HFFc6 (cell line): ENCODE measurements around the gene SERPINB12. TPM values are rescaled to one million over a fixed set of nuclear protein-coding genes. Genes with fewer than 3 reads are reported as not detected.
A peak's percentile ranks its signal among the peaks of the same experiment; 100 is the strongest.

Experiments
- DNase-seq: peaks from one replicate; pipeline ENCODE4 v3.0.0-alpha.2; 2018
- H3K27ac Mint-ChIP-seq: 2 replicates; pipeline ENCODE4 v1.8.0; 2020; ENCODE audit warnings: mild to moderate bottlenecking, mixed read lengths
- H3K27me3 Mint-ChIP-seq: 2 replicates; pipeline ENCODE4 v1.8.0; 2021; ENCODE audit warnings: mild to moderate bottlenecking, moderate library complexity, mixed read lengths; ENCODE audit not compliant: insufficient read depth
- H3K36me3 Mint-ChIP-seq: 2 replicates; pipeline ENCODE4 v1.8.0; 2021; ENCODE audit warnings: low read depth, mixed read lengths
- H3K4me1 Mint-ChIP-seq: 2 replicates; pipeline ENCODE4 v1.8.0; 2020; ENCODE audit warnings: low read depth, mixed read lengths
- H3K4me3 Mint-ChIP-seq: 2 replicates; pipeline ENCODE4 v1.8.0; 2020; ENCODE audit warnings: mild to moderate bottlenecking, moderate library complexity, mixed read lengths
- H3K9me3 Mint-ChIP-seq: 2 replicates; pipeline ENCODE4 v1.8.0; 2020; ENCODE audit warnings: mild to moderate bottlenecking, mixed read lengths
- CTCF ChIP-seq: fragments of 200-600 bp; sonication (generic); IDR thresholded peaks from 2 replicates; pipeline ENCODE4 v1.5.0; 2021; ENCODE audit warnings: antibody characterized with exemption, mild to moderate bottlenecking
- total RNA-seq, 6 experiments: library from RNA; stranded (reverse); fragmentation: NEBNext Ultra II Directional; extraction: Animal tissue kit (Norgen Biotek cat#: 25700); gene quantifications; 2 replicates in 1 of 6; 3 replicates in 5 of 6; pipeline ENCODE4 v1.2.3, GENCODE V29; 2021

Gene SERPINB12
- total RNA-seq, 6 experiments from 2014 or later: not detected

- H3K27ac Mint-ChIP-seq: no peak overlapping the region
- peaks cover 30% of the 10 kb centered on the region for H3K4me1 Mint-ChIP-seq
- H3K9me3 Mint-ChIP-seq: no peaks in the 10 kb centered on the region
- no peak for TF ChIP-seq CTCF
- no peak for DNase-seq
- H3K4me3 Mint-ChIP-seq: peak overlapping the region; percentile 24; the same call in 1 of the 2 replicates
- no peaks in the 10 kb centered on the region for H3K36me3 Mint-ChIP-seq
- H3K27me3 Mint-ChIP-seq: peaks cover 5% of the 10 kb centered on the region
These were observed 33.6 kb upstream of the SERPINB12 start for GRCh38 chr18:63508596-63508995.

GRCh38 chr18:63511285-63511684 is 30.9 kb upstream of the SERPINB12 start:
- no peak overlapping the region for H3K27ac Mint-ChIP-seq
- peaks cover 6% of the 10 kb centered on the region for H3K27me3 Mint-ChIP-seq
- peak; percentile 83 for TF ChIP-seq CTCF
- peaks cover 22% of the 10 kb centered on the region for H3K4me1 Mint-ChIP-seq
- H3K36me3 Mint-ChIP-seq: no peaks in the 10 kb centered on the region
- DNase-seq: peak; percentile 61
- H3K9me3 Mint-ChIP-seq: no peaks in the 10 kb centered on the region
- H3K4me3 Mint-ChIP-seq: no peak overlapping the region

GRCh38 chr18:63514326-63514725 is 27.8 kb upstream of the SERPINB12 start:
- peaks cover 6% of the 10 kb centered on the region for H3K27me3 Mint-ChIP-seq
- peaks cover 14% of the 10 kb centered on the region for H3K4me1 Mint-ChIP-seq
- TF ChIP-seq CTCF: no peak
- no peak for DNase-seq
- no peak overlapping the region for H3K27ac Mint-ChIP-seq
- H3K4me3 Mint-ChIP-seq: no peak overlapping the region
- H3K9me3 Mint-ChIP-seq: no peaks in the 10 kb centered on the region
- no peaks in the 10 kb centered on the region for H3K36me3 Mint-ChIP-seq

- Mint-ChIP-seq H3K27me3 (peaks cover 3% of the 10 kb centered on the region), H3K36me3 (no peaks in the 10 kb centered on the region), H3K9me3 (no peaks in the 10 kb centered on the region), H3K4me3 (no peak overlapping the region), H3K4me1 (peaks cover 17% of the 10 kb centered on the region), H3K27ac (no peak overlapping the region)
- TF ChIP-seq CTCF: peak; percentile 67
- no peak for DNase-seq
These were observed 27.1 kb upstream of the SERPINB12 start for GRCh38 chr18:63514888-63515678.

- no peak for TF ChIP-seq CTCF
- peaks cover 3% of the 10 kb centered on the region for H3K27me3 Mint-ChIP-seq
- H3K27ac Mint-ChIP-seq: no peak overlapping the region
- no peak overlapping the region for H3K4me3 Mint-ChIP-seq
- H3K36me3 Mint-ChIP-seq: no peaks in the 10 kb centered on the region
- DNase-seq: no peak
- no peaks in the 10 kb centered on the region for H3K9me3 Mint-ChIP-seq
- peaks cover 21% of the 10 kb centered on the region for H3K4me1 Mint-ChIP-seq
These were observed 26.4 kb upstream of the SERPINB12 start for GRCh38 chr18:63515801-63516200.
